Right forelimb (tissue), 1 donor: Measurements from ENCODE around the gene BSCL2.
"Not testable (repeated sequence)": the region's sequence is repeated elsewhere in the genome, so short reads cannot be mapped to it uniquely, and the experiment has no call there.

Source experiments
- DNase-seq: peaks from one replicate; pipeline ENCODE4 v3.0.0-alpha.2; 2018

Gene BSCL2

GRCh38 chr11:62682518-62682917 is 24.7 kb downstream of the BSCL2 start:
- DNase-seq, result no peak

- DNase-seq, result peak; percentile 52
Measured at GRCh38 chr11:62680825-62681240, 26.4 kb downstream of the BSCL2 start.

- DNase-seq, result peak; percentile 96
Measured at GRCh38 chr11:62678770-62679696, 28.2 kb downstream of the BSCL2 start, which contains the start of gene UBXN1. UBXN1 (minus strand) TSS chr11:62679073; CDS start chr11:62678923, 150 bp downstream.

- no peak for DNase-seq
Measured at GRCh38 chr11:62678433-62678769, 28.8 kb downstream of the BSCL2 start.

- DNase-seq, result no peak
Measured at GRCh38 chr11:62677714-62678113, 29.5 kb downstream of the BSCL2 start.

GRCh38 chr11:62677156-62677555 is 30.1 kb downstream of the BSCL2 start:
- DNase-seq, result no peak

GRCh38 chr11:62676698-62677097 is 30.5 kb downstream of the BSCL2 start:
- no peak for DNase-seq

- not testable (repeated sequence) for DNase-seq
Measured at GRCh38 chr11:62675415-62675814, 31.8 kb downstream of the BSCL2 start.

GRCh38 chr11:62673196-62673525 is 34.1 kb downstream of the BSCL2 start:
- DNase-seq, result no peak

GRCh38 chr11:62671608-62672389 is 35.4 kb downstream of the BSCL2 start, which contains the start of the genes LBHD1 and UQCC3:
LBHD1 (minus strand) TSS chr11:62672267; CDS start chr11:62670031, 2,236 bp downstream.
UQCC3 (plus strand) TSS chr11:62671673; CDS start chr11:62671746, 73 bp downstream.
- DNase-seq, result peak; percentile 89

- DNase-seq, result no peak
Measured at GRCh38 chr11:62671236-62671607, 36.0 kb downstream of the BSCL2 start.

- DNase-seq, result no peak
Measured at GRCh38 chr11:62669420-62670161, 37.6 kb downstream of the BSCL2 start.

GRCh38 chr11:62667460-62667859 is 39.8 kb downstream of the BSCL2 start:
- DNase-seq, result no peak

GRCh38 chr11:62666259-62666926 is 40.8 kb downstream of the BSCL2 start:
- no peak for DNase-seq

- no peak for DNase-seq
Measured at GRCh38 chr11:62665599-62666258, 41.5 kb downstream of the BSCL2 start.

GRCh38 chr11:62665075-62665598 is 42.1 kb downstream of the BSCL2 start, which contains the start of the genes C11orf98 and CSKMT:
C11orf98 (minus strand) TSS chr11:62665210; CDS start chr11:62665169, 41 bp downstream.
CSKMT (plus strand) TSS chr11:62665312; CDS start chr11:62665880, 568 bp downstream.
- DNase-seq, result peak; percentile 99

- no peak for DNase-seq
Measured at GRCh38 chr11:62664405-62665074, 42.7 kb downstream of the BSCL2 start.

- no peak for DNase-seq
Measured at GRCh38 chr11:62656796-62657429, 50.3 kb downstream of the BSCL2 start.

- no peak for DNase-seq
Measured at GRCh38 chr11:62654297-62654696, 52.9 kb downstream of the BSCL2 start.
